SK-N-SH treated with all-trans-retinoic acid at 6 μM for 48 hours (cell line): ENCODE results near the gene FAM167B.

Source experiments
- ATAC-seq: fragments of 200-7000 bp; cut with Tn5 transposase; 3 replicates; pipeline ENCODE4 v1.9.1; 2020; ENCODE audit warnings: mild to moderate bottlenecking, moderate library complexity
- ARNTL ChIP-seq: fragments of 450-650 bp; formaldehyde crosslinking; IDR thresholded peaks from 2 replicates; pipeline ENCODE4 v1.5.0; 2020; ENCODE audit warnings: low read depth, mild to moderate bottlenecking, moderate library complexity, borderline replicate concordance
- BACH2 ChIP-seq: fragments of 250-450 bp; sonication (Bioruptor Pico); IDR thresholded peaks from 2 replicates; pipeline ENCODE4 v1.9.0; 2021; ENCODE audit warnings: mild to moderate bottlenecking, borderline replicate concordance
- CREB5 ChIP-seq: fragments of 250-450 bp; sonication (Bioruptor Pico); IDR thresholded peaks from 2 replicates; pipeline ENCODE4 v1.5.1; 2020; ENCODE audit warnings: low read depth, mild to moderate bottlenecking, moderate library complexity
- CSDC2 ChIP-seq: fragments of 250-450 bp; sonication (Bioruptor Pico); IDR thresholded peaks from 2 replicates; pipeline ENCODE4 v1.5.0; 2020; ENCODE audit warnings: mild to moderate bottlenecking, moderate library complexity
- CSRNP3 ChIP-seq: fragments of 250-450 bp; sonication (Bioruptor Pico); IDR thresholded peaks from 2 replicates; pipeline ENCODE4 v1.5.1; 2021; ENCODE audit warnings: mild to moderate bottlenecking, moderate library complexity
- ESRRG ChIP-seq: fragments of 250-450 bp; sonication (Bioruptor Pico); IDR thresholded peaks from 2 replicates; pipeline ENCODE4 v1.6.1; 2021; ENCODE audit warnings: mild to moderate bottlenecking
- GLIS3 ChIP-seq: fragments of 250-450 bp; sonication (Bioruptor Pico); IDR thresholded peaks from 2 replicates; pipeline ENCODE4 v1.5.0; 2020; ENCODE audit warnings: mild to moderate bottlenecking, moderate library complexity
- ISL1 ChIP-seq: fragments of 250-450 bp; sonication (Bioruptor Pico); IDR thresholded peaks from 2 replicates; pipeline ENCODE4 v2.1.2; 2022; ENCODE audit warnings: mild to moderate bottlenecking, moderate library complexity
- OSR1 ChIP-seq: fragments of 250-450 bp; sonication (Bioruptor Pico); IDR thresholded peaks from 2 replicates; pipeline ENCODE4 v1.8.0; 2022; ENCODE audit warnings: moderate library complexity, mild to moderate bottlenecking, inconsistent platforms
- PATZ1 ChIP-seq: fragments of 250-450 bp; sonication (Bioruptor Pico); IDR thresholded peaks from 2 replicates; pipeline ENCODE4 v1.8.0; 2020; ENCODE audit warnings: mild to moderate bottlenecking, moderate library complexity, borderline replicate concordance
- POU6F1 ChIP-seq: fragments of 250-450 bp; sonication (Bioruptor Pico); IDR thresholded peaks from 2 replicates; pipeline ENCODE4 v1.8.0; 2021; ENCODE audit warnings: low read depth, mild to moderate bottlenecking, moderate library complexity, borderline replicate concordance
- PPARA ChIP-seq: fragments of 250-450 bp; sonication (Bioruptor Pico); IDR thresholded peaks from 2 replicates; pipeline ENCODE4 v1.5.0; 2020; ENCODE audit warnings: mild to moderate bottlenecking, borderline replicate concordance
- RARB ChIP-seq: fragments of 250-450 bp; sonication (Bioruptor Pico); IDR thresholded peaks from 2 replicates; pipeline ENCODE4 v1.8.0; 2021; ENCODE audit warnings: mild to moderate bottlenecking, moderate library complexity
- SNAI2 ChIP-seq: fragments of 250-450 bp; sonication (Bioruptor Pico); IDR thresholded peaks from 2 replicates; pipeline ENCODE4 v1.5.0; 2020; ENCODE audit warnings: mild to moderate bottlenecking, moderate library complexity
- TCF4 ChIP-seq: fragments of 250-450 bp; sonication (Bioruptor Pico); IDR thresholded peaks from 2 replicates; pipeline ENCODE4 v1.8.0; 2021; ENCODE audit warnings: mild to moderate bottlenecking, moderate library complexity, borderline replicate concordance
- TSHZ2 ChIP-seq: fragments of 250-450 bp; sonication (Bioruptor Pico); IDR thresholded peaks from 2 replicates; pipeline ENCODE4 v1.5.0; 2020; ENCODE audit warnings: mild to moderate bottlenecking, moderate library complexity
- ZC3H10 ChIP-seq: fragments of 250-450 bp; sonication (Bioruptor Pico); IDR thresholded peaks from 2 replicates; pipeline ENCODE4 v1.5.1; 2021; ENCODE audit warnings: mild to moderate bottlenecking, moderate library complexity
- ZFP3 ChIP-seq: fragments of 250-450 bp; sonication (Bioruptor Pico); IDR thresholded peaks from 2 replicates; pipeline ENCODE4 v1.5.0; 2020; ENCODE audit warnings: mild to moderate bottlenecking, moderate library complexity
- ZFP30 ChIP-seq: fragments of 450-650 bp; formaldehyde crosslinking; IDR thresholded peaks from 2 replicates; pipeline ENCODE4 v1.5.0; 2022; ENCODE audit warnings: mild to moderate bottlenecking, moderate library complexity
- ZNF70 ChIP-seq: fragments of 450-650 bp; formaldehyde crosslinking; IDR thresholded peaks from 2 replicates; pipeline ENCODE4 v1.5.0; 2020; ENCODE audit warnings: mild to moderate bottlenecking, moderate library complexity
- ZNF8 ChIP-seq: fragments of 450-650 bp; formaldehyde crosslinking; IDR thresholded peaks from 2 replicates; pipeline ENCODE4 v1.5.0; 2020; ENCODE audit warnings: mild to moderate bottlenecking, moderate library complexity

Gene FAM167B

GRCh38 chr1:32239790-32240139 lies 7.3 kb upstream of the FAM167B start:
- no peak for TF ChIP-seq TCF4 (CRISPR knock-in tag)
- TF ChIP-seq ARNTL (CRISPR knock-in tag), result no peak
- no peak for TF ChIP-seq POU6F1 (CRISPR knock-in tag)
- no peak for TF ChIP-seq PATZ1 (CRISPR knock-in tag)
- TF ChIP-seq CREB5, result no peak
- no peak for TF ChIP-seq ZFP3
- TF ChIP-seq GLIS3, result no peak
- no peak for TF ChIP-seq ZFP30 (CRISPR knock-in tag)
- TF ChIP-seq OSR1 (CRISPR knock-in tag), result no peak
- TF ChIP-seq ISL1 (CRISPR knock-in tag), result no peak
- no peak for TF ChIP-seq PPARA (CRISPR knock-in tag)
- no peak for TF ChIP-seq RARB
- TF ChIP-seq ZC3H10, result no peak
- no peak for TF ChIP-seq CSDC2 (CRISPR knock-in tag)
- TF ChIP-seq BACH2, result no peak
- no peak for TF ChIP-seq ESRRG (CRISPR knock-in tag)
- no peak for TF ChIP-seq ZNF8 (CRISPR knock-in tag)
- no peak for ATAC-seq

- peak; percentile 80 for ATAC-seq
Measured at GRCh38 chr1:32240140-32240951, 6.7 kb upstream of the FAM167B start.

More at GRCh38 chr1:32240140-32240951, 6.7 kb upstream of the FAM167B start:
- TF ChIP-seq CSRNP3, result no peak
- TF ChIP-seq SNAI2 (CRISPR knock-in tag), result no peak
- TF ChIP-seq OSR1 (CRISPR knock-in tag), result no peak
- TF ChIP-seq ISL1 (CRISPR knock-in tag), result no peak
- TF ChIP-seq ZFP3, result no peak
- TF ChIP-seq ZNF8 (CRISPR knock-in tag), result no peak
- no peak for TF ChIP-seq PATZ1 (CRISPR knock-in tag)
- TF ChIP-seq ARNTL (CRISPR knock-in tag), result no peak
- no peak for TF ChIP-seq RARB
- TF ChIP-seq TCF4 (CRISPR knock-in tag), result no peak
- no peak for TF ChIP-seq CSDC2 (CRISPR knock-in tag)
- TF ChIP-seq ZNF70 (CRISPR knock-in tag), result no peak
- TF ChIP-seq PPARA (CRISPR knock-in tag), result no peak
- TF ChIP-seq TSHZ2, result no peak
- no peak for TF ChIP-seq GLIS3
- TF ChIP-seq BACH2, result no peak
- TF ChIP-seq CREB5, result no peak
- TF ChIP-seq POU6F1 (CRISPR knock-in tag), result no peak
